GM23248 (cell line): Measurements from ENCODE around the gene ADGRF1.

Experiments used
- EZH2 ChIP-seq: fragments of 200-600 bp; sonication (generic); IDR thresholded peaks from 2 replicates; pipeline ENCODE4 v1.6.1; 2018; ENCODE audit warnings: antibody characterized with exemption, mild to moderate bottlenecking; ENCODE audit not compliant: insufficient read depth, poor library complexity, severe bottlenecking
- EZH2phosphoT487 ChIP-seq: fragments of 200-600 bp; sonication (generic); IDR thresholded peaks from 2 replicates; pipeline ENCODE4 v1.6.1; 2018; ENCODE audit warnings: antibody characterized with exemption, moderate library complexity, mild to moderate bottlenecking, low read depth; ENCODE audit not compliant: insufficient read depth

- TF ChIP-seq EZH2 (no peak), EZH2phosphoT487 (no peak)
These were observed 82.7 kb downstream of the ADGRF1 start for GRCh38 chr6:46959419-46959818.
